GM12878 (cell line): Measurements from ENCODE around the gene ZNF366.
"Not testable (repeated sequence)": the region's sequence is repeated elsewhere in the genome, so short reads cannot be mapped to it uniquely, and the experiment has no call there.

Source experiments
- ATF2 ChIP-seq: IDR thresholded peaks from 2 replicates; pipeline ENCODE4 v1.6.1; 2012; ENCODE audit warnings: low read length, inconsistent platforms
- CHD2 ChIP-seq: IDR thresholded peaks from 2 replicates; pipeline ENCODE4 v1.6.1; 2011; ENCODE audit warnings: low read depth, low read length, improper control_type of control experiment, borderline replicate concordance
- CTCF ChIP-seq, 3 experiments: IDR thresholded peaks in 2 of 3; conservative IDR thresholded peaks in 1 of 3; 2 replicates each; pipeline ENCODE4 v1.5.1; 2011; ENCODE audit warnings: low read depth in 3 of 3, low read length in 3 of 3, mild to moderate bottlenecking in 3 of 3, control low read depth in 2 of 3, moderate library complexity in 2 of 3, inconsistent platforms in 1 of 3, mixed read lengths in 1 of 3; ENCODE audit not compliant: control insufficient read depth in 2 of 3, insufficient read depth in 1 of 3; ENCODE audit errors: extremely low read depth in 1 of 3
- ELK1 ChIP-seq: IDR thresholded peaks from 2 replicates; pipeline ENCODE4 v1.6.1; 2012; ENCODE audit warnings: low read depth, low read length, improper control_type of control experiment
- EP300 ChIP-seq, 2 experiments: fragments of 150-350 bp in 1 of 2; IDR thresholded peaks; 2 replicates each; pipeline ENCODE4 v1.6.1; 2011 to 2012; ENCODE audit warnings: low read depth in 2 of 2, low read length in 2 of 2, borderline replicate concordance in 1 of 2, improper control_type of control experiment in 1 of 2, inconsistent platforms in 1 of 2; ENCODE audit not compliant: control insufficient read depth in 1 of 2
- EZH2 ChIP-seq: IDR thresholded peaks from 2 replicates; pipeline ENCODE4 v1.6.1; 2012; ENCODE audit warnings: low read depth, mild to moderate bottlenecking, control low read depth, inconsistent platforms, low read length, borderline replicate concordance; ENCODE audit not compliant: control insufficient read depth
- MAX ChIP-seq: IDR thresholded peaks from 2 replicates; pipeline ENCODE4 v1.6.1; 2012; ENCODE audit warnings: low read depth, low read length, improper control_type of control experiment
- NFXL1 ChIP-seq: fragments of 450-650 bp; IDR thresholded peaks from 2 replicates; pipeline ENCODE4 v1.6.1; 2017; ENCODE audit warnings: antibody characterized with exemption, mild to moderate bottlenecking, borderline replicate concordance
- POLR2A ChIP-seq: IDR thresholded peaks from 2 replicates; pipeline ENCODE4 v1.6.1; 2011; ENCODE audit warnings: low read depth, mild to moderate bottlenecking, low read length
- RELB ChIP-seq: fragments of 450-650 bp; IDR thresholded peaks from 2 replicates; pipeline ENCODE4 v1.6.1; 2017; ENCODE audit warnings: low read depth, mild to moderate bottlenecking, moderate library complexity
- SIN3A ChIP-seq: IDR thresholded peaks from 2 replicates; pipeline ENCODE4 v1.6.1; 2012; ENCODE audit warnings: low read depth, low read length, improper control_type of control experiment
- TAF1 ChIP-seq: IDR thresholded peaks from 2 replicates; pipeline ENCODE4 v1.6.1; 2011; ENCODE audit warnings: mild to moderate bottlenecking, low read depth, low read length, borderline replicate concordance
- YY1 ChIP-seq: IDR thresholded peaks from 2 replicates; pipeline ENCODE4 v1.6.1; 2011; ENCODE audit warnings: low read depth, mild to moderate bottlenecking, low read length

GRCh38 chr5:72404771-72405170 lies 102.4 kb downstream of the ZNF366 start:
- not testable (repeated sequence) for TF ChIP-seq SIN3A; NFXL1; YY1; ATF2; RELB; CHD2; EP300 (IDR thresholded peaks at IDR 0.05; ENCODE audit: borderline replicate concordance in 1 of 2, control insufficient read depth in 1 of 2, low read depth in 2 of 2, low read length in 2 of 2); MAX; POLR2A; ELK1; CTCF (IDR thresholded peaks at IDR 0.05 in 2 of 3, conservative IDR thresholded peaks at IDR 0.05 in 1 of 3; ENCODE audit: control insufficient read depth in 2 of 3, extremely low read depth in 1 of 3, insufficient read depth in 1 of 3, low read depth in 3 of 3, low read length in 3 of 3); TAF1; EZH2
